ENCODE results near the gene LEF1. TPM values are rescaled to one million over a fixed set of nuclear protein-coding genes. Genes with fewer than 3 reads are reported as not detected.

The LEF1 gene
- total and polyA plus RNA-seq, 12 donors: 0.22 to 4.6 (median 0.76) TPM; not detected in 1

DNA sequence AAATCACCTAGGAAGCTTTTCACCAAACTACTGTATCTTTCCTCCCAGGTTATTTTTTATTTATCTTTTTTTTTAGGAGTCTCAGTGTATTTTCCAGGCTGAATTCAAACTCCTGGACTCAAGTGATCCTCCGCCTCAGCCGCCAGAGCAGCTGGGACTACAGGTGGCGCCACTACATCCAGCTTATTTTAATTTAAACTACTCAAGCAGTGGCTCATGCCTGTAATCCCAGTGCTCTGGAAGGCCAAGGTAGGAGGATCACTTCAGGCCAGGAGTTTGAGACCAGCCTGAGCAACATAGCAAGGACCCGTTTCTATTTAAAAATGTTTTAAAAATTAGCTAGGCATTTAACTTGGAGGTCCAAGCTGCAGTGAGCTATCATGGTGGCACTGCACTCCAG is 37.8 kb downstream of the LEF1 start:
- WGBS, 2 donors: 93 to 95% methylated on average over 4 of the region's 4 CpGs
- intact Hi-C loops (cut with DNase I): no loop called here
- Histone ChIP-seq H3K27ac (no peak overlapping the region), H3K9me3 (no peaks in the 10 kb centered on the region), H3K4me3 (no peak overlapping the region), H3K4me1 (no peaks in the 10 kb centered on the region), H3K36me3 (no peaks in the 10 kb centered on the region), H3K27me3 (peaks cover 0 to 8% (median 0%) of the 10 kb centered on the region in 7 donors)
- DNase-seq: no peak
- TF ChIP-seq, protein P1, sequence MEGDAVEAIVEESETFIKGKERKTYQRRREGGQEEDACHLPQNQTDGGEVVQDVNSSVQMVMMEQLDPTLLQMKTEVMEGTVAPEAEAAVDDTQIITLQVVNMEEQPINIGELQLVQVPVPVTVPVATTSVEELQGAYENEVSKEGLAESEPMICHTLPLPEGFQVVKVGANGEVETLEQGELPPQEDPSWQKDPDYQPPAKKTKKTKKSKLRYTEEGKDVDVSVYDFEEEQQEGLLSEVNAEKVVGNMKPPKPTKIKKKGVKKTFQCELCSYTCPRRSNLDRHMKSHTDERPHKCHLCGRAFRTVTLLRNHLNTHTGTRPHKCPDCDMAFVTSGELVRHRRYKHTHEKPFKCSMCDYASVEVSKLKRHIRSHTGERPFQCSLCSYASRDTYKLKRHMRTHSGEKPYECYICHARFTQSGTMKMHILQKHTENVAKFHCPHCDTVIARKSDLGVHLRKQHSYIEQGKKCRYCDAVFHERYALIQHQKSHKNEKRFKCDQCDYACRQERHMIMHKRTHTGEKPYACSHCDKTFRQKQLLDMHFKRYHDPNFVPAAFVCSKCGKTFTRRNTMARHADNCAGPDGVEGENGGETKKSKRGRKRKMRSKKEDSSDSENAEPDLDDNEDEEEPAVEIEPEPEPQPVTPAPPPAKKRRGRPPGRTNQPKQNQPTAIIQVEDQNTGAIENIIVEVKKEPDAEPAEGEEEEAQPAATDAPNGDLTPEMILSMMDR (IDR thresholded peaks at IDR 0.05): no peak
- no peak for ATAC-seq

DNA sequence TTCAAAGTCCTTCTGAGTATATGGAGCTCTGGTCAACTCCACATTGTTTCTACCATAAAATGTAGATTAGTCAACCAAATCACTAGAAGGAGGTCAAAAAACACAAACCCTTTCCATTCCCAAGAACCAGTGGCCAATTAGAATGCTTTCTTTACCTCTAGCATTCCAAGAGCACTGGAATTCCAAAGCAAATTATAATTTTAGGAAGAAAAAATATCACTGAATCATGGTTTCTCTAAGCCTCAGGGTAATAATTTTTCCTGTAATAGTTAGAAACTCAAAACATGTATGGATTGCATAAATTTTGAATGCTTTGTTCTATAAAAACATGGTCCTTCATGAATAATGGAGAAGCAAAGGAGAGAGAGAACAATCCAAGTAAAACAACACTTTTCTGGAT is 39.5 kb downstream of the LEF1 start:
- Histone ChIP-seq H3K27ac (no peak overlapping the region), H3K27me3 (peaks cover 0 to 7% (median 0%) of the 10 kb centered on the region in 7 donors), H3K9me3 (no peaks in the 10 kb centered on the region), H3K36me3 (no peaks in the 10 kb centered on the region), H3K4me3 (no peak overlapping the region), H3K4me1 (no peaks in the 10 kb centered on the region)
- TF ChIP-seq, protein P1 (IDR thresholded peaks at IDR 0.05): no peak
- intact Hi-C loops (cut with DNase I): no loop called here
- DNase-seq (no peak), ATAC-seq (no peak)

DNA sequence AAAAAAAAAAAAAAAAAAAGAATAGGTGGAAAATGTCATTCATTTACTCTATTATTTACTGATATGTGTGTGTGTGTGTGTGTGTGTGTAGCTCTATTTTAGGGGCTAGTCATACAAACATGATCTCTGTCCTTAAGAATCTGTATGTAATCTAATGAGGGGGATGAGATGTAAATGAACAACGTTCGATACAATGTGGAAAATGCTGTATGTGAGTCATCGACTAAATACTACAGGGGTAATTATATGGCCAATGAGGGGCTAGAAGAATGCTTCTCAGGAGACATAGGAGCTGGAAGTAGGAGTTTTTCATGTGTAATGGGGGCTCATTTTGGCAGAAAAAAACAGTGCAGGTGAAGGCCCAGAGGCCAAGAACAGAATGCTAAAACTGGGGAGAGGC is 41.9 kb downstream of the LEF1 start:
- no peaks in the 10 kb centered on the region for H3K36me3 ChIP-seq
- no peak for DNase-seq
- no peaks in the 10 kb centered on the region for H3K9me3 ChIP-seq
- TF ChIP-seq, protein P1 (IDR thresholded peaks at IDR 0.05): no peak
- WGBS, 2 donors: 85 to 87% methylated on average over 3 of the region's 3 CpGs
- no peaks in the 10 kb centered on the region for H3K4me1 ChIP-seq
- intact Hi-C loops (cut with DNase I): no loop called here
- H3K27ac ChIP-seq: no peak overlapping the region
- ATAC-seq: no peak
- no peaks in the 10 kb centered on the region for H3K27me3 ChIP-seq
- no peak overlapping the region for H3K4me3 ChIP-seq

DNA sequence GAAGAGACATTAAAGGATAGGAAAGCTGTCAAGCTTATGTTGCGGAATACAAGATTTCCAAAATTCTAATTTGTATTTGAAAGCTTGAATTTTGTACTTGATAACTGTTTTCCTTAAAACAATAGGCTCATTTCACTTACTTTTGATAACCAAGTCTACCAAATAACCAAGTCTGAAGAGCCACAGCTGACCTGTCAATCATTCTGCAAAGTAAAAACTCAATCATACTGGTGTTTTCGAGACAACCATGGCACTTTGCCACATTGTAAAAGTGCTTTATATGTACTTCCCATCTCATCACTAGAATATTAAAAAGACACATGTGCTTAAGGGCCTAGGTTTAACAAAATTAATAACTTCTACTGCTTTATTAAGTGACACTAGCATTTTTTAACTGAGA is 47.9 kb downstream of the LEF1 start:
- Histone ChIP-seq H3K4me3 (no peak overlapping the region), H3K36me3 (no peaks in the 10 kb centered on the region), H3K27me3 (no peaks in the 10 kb centered on the region), H3K4me1 (peaks cover 0 to 19% (median 0%) of the 10 kb centered on the region in 9 donors), H3K27ac (no peak overlapping the region), H3K9me3 (no peaks in the 10 kb centered on the region)
- TF ChIP-seq, protein P1 (IDR thresholded peaks at IDR 0.05): no peak
- intact Hi-C loops (cut with DNase I): loop anchor here in 1 of 10 donors (5.0 kb wide), 1 partner anchor 553 kb away; no protein-coding TSS in a partner anchor
- DNase-seq (no peak), ATAC-seq (no peak)
- 82 to 88% methylated on average over 2 of the region's 2 CpGs for WGBS, 2 donors

All from heart right ventricle (tissue), 16 donors.